ENCODE data around the gene RALGAPA2.

The RALGAPA2 gene

DNA sequence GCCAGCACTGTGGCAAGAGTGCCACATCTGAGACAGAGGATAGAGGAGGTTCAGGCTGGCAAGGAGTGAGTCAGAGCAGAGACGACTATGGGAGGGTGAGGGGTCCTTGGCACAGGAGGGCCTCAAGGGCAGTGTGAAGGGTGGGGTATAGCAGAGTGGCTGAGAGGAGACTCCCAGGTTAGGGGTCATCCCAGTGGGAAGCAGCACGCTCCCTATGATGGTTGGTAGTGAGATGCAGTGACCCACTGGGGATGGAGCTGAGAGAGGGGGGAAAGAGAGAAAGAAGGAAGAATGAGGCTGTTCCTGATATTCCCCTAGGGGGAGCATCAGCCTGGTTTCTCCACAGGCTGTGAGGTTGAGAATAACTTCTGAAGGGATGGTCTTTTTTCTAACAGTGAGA, 247.2 kb downstream of the RALGAPA2 start:
- H3K4me3 ChIP-seq (ENCODE audit: insufficient read depth, low read length, poor library complexity, severe bottlenecking), result no peak overlapping the region
- no peak overlapping the region for H2AFZ ChIP-seq (ENCODE audit: low read depth, low read length, severe bottlenecking)
- H3F3A ChIP-seq (ENCODE audit: insufficient read depth), result no peaks in the 10 kb centered on the region
- no peaks in the 10 kb centered on the region for H3K9me3 ChIP-seq (ENCODE audit: insufficient read depth, low read length)
- H4K20me1 ChIP-seq (ENCODE audit: low read depth, low read length), result no peaks in the 10 kb centered on the region
- H3K27ac ChIP-seq (ENCODE audit: low read depth, low read length), result no peak overlapping the region
- no peaks in the 10 kb centered on the region for H3K79me2 ChIP-seq (ENCODE audit: insufficient read depth, low read length)
- no peaks in the 10 kb centered on the region for H3K9me2 ChIP-seq (replicated peaks; ENCODE audit: insufficient read depth, low read length)
- no peak for TF ChIP-seq EZH2phosphoT487 (conservative IDR thresholded peaks at IDR 0.05; ENCODE audit: low read length)
- TF ChIP-seq, protein P1, sequence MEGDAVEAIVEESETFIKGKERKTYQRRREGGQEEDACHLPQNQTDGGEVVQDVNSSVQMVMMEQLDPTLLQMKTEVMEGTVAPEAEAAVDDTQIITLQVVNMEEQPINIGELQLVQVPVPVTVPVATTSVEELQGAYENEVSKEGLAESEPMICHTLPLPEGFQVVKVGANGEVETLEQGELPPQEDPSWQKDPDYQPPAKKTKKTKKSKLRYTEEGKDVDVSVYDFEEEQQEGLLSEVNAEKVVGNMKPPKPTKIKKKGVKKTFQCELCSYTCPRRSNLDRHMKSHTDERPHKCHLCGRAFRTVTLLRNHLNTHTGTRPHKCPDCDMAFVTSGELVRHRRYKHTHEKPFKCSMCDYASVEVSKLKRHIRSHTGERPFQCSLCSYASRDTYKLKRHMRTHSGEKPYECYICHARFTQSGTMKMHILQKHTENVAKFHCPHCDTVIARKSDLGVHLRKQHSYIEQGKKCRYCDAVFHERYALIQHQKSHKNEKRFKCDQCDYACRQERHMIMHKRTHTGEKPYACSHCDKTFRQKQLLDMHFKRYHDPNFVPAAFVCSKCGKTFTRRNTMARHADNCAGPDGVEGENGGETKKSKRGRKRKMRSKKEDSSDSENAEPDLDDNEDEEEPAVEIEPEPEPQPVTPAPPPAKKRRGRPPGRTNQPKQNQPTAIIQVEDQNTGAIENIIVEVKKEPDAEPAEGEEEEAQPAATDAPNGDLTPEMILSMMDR (IDR thresholded peaks at IDR 0.05; ENCODE audit: insufficient read depth, low read length, poor library complexity, severe bottlenecking), result no peak
- no peaks in the 10 kb centered on the region for H3K27me3 ChIP-seq (ENCODE audit: low read length)
- H3K36me3 ChIP-seq (ENCODE audit: low read length), result no peaks in the 10 kb centered on the region
- no peak overlapping the region for H3K4me2 ChIP-seq (ENCODE audit: low read depth, low read length, poor library complexity, severe bottlenecking)
- H3K9ac ChIP-seq (ENCODE audit: low read length), result no peak overlapping the region

DNA sequence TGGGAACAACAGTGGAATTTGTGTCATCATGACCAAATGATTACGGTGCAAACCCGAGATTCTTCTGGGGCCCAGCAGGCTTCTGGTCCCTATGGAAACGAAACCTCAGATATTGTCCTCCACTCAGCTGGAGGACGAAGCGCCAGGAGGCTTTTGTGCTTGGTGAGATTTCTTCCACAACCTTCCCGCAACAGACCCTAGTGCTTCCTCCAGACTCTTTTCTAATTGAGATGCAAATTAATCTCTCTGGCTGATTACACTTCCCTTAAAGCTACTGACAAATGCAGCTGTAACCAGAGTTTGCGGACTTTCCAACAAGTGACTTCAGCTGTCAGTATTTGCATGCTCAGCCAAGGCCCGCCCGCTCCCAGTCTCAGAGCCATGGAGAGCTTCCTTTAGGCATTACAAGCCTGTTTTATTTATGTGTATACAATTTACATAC, 248.5 kb downstream of the RALGAPA2 start:
- Histone ChIP-seq H4K20me1 (ENCODE audit: low read depth, low read length) (no peaks in the 10 kb centered on the region), H2AFZ (ENCODE audit: low read depth, low read length, severe bottlenecking) (no peak overlapping the region), H3K4me3 (ENCODE audit: insufficient read depth, low read length, poor library complexity, severe bottlenecking) (no peak overlapping the region), H3K9ac (ENCODE audit: low read length) (no peak overlapping the region), H3K27me3 (ENCODE audit: low read length) (no peaks in the 10 kb centered on the region), H3K79me2 (ENCODE audit: insufficient read depth, low read length) (no peaks in the 10 kb centered on the region), H3F3A (ENCODE audit: insufficient read depth) (no peaks in the 10 kb centered on the region), H3K4me2 (ENCODE audit: low read depth, low read length, poor library complexity, severe bottlenecking) (no peak overlapping the region), H3K36me3 (ENCODE audit: low read length) (no peaks in the 10 kb centered on the region), H3K9me2 (replicated peaks; ENCODE audit: insufficient read depth, low read length) (no peaks in the 10 kb centered on the region), H3K9me3 (ENCODE audit: insufficient read depth, low read length) (no peaks in the 10 kb centered on the region), H3K27ac (ENCODE audit: low read depth, low read length) (no peak overlapping the region)
- no peak for TF ChIP-seq EZH2phosphoT487 (conservative IDR thresholded peaks at IDR 0.05; ENCODE audit: low read length)

DNA sequence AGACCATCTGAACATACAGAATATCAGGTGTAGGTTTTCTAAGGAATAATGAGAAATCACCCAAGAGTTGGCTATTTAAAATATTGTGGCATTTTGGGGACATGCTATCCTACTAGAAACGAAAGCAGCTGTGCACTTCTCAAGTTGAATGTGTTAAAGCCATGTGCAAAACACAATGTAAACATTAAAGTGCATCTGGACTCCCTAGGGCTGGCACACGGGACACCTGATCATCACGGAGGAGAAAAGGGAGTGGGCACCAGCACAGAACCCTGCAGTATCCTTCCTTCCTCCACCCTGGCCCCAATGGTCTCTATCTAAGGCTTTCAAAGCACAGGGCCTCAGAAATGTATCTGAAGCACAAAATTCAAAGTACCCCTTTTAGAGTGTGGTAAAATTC, 250.3 kb downstream of the RALGAPA2 start:
- Histone ChIP-seq H3K4me2 (ENCODE audit: low read depth, low read length, poor library complexity, severe bottlenecking) (no peak overlapping the region), H3K36me3 (ENCODE audit: low read length) (no peaks in the 10 kb centered on the region), H3K9me3 (ENCODE audit: insufficient read depth, low read length) (no peaks in the 10 kb centered on the region), H3K79me2 (ENCODE audit: insufficient read depth, low read length) (no peaks in the 10 kb centered on the region), H2AFZ (ENCODE audit: low read depth, low read length, severe bottlenecking) (no peak overlapping the region), H3F3A (ENCODE audit: insufficient read depth) (no peaks in the 10 kb centered on the region), H3K27me3 (ENCODE audit: low read length) (no peaks in the 10 kb centered on the region), H3K4me3 (ENCODE audit: insufficient read depth, low read length, poor library complexity, severe bottlenecking) (no peak overlapping the region), H3K9ac (ENCODE audit: low read length) (no peak overlapping the region), H3K9me2 (replicated peaks; ENCODE audit: insufficient read depth, low read length) (no peaks in the 10 kb centered on the region), H4K20me1 (ENCODE audit: low read depth, low read length) (no peaks in the 10 kb centered on the region), H3K27ac (ENCODE audit: low read depth, low read length) (no peak overlapping the region)
- TF ChIP-seq, protein P1 (IDR thresholded peaks at IDR 0.05; ENCODE audit: insufficient read depth, low read length, poor library complexity, severe bottlenecking), result no peak
- TF ChIP-seq EZH2phosphoT487 (conservative IDR thresholded peaks at IDR 0.05; ENCODE audit: low read length), result no peak

DNA sequence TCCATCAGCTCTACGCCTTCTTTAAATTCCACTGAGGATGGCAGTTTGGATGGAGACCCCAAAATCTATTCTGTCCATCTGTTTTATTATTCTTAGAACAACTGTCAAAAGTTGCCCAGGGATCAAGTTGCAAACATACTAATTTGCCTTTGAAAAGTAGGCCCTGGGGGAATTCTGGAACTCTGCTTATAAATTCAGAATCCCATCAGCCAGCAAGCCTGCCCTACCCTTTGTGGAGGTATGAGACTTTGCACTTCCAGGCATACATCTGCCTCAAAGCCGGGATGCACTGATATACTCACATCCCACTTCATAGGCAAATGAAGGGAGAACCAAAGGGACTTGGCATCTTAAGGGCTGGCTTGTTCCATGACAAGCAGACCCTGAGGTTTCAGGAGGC, 250.9 kb downstream of the RALGAPA2 start:
- Histone ChIP-seq H3F3A (ENCODE audit: insufficient read depth) (no peaks in the 10 kb centered on the region), H3K27ac (ENCODE audit: low read depth, low read length) (no peak overlapping the region), H3K4me3 (ENCODE audit: insufficient read depth, low read length, poor library complexity, severe bottlenecking) (no peak overlapping the region), H3K79me2 (ENCODE audit: insufficient read depth, low read length) (no peaks in the 10 kb centered on the region), H3K9me2 (replicated peaks; ENCODE audit: insufficient read depth, low read length) (no peaks in the 10 kb centered on the region), H3K9ac (ENCODE audit: low read length) (no peak overlapping the region), H3K27me3 (ENCODE audit: low read length) (no peaks in the 10 kb centered on the region), H2AFZ (ENCODE audit: low read depth, low read length, severe bottlenecking) (no peak overlapping the region), H4K20me1 (ENCODE audit: low read depth, low read length) (no peaks in the 10 kb centered on the region), H3K4me2 (ENCODE audit: low read depth, low read length, poor library complexity, severe bottlenecking) (no peak overlapping the region), H3K36me3 (ENCODE audit: low read length) (no peaks in the 10 kb centered on the region), H3K9me3 (ENCODE audit: insufficient read depth, low read length) (no peaks in the 10 kb centered on the region)
- TF ChIP-seq EZH2phosphoT487 (conservative IDR thresholded peaks at IDR 0.05; ENCODE audit: low read length), result no peak
- TF ChIP-seq, protein P1 (IDR thresholded peaks at IDR 0.05; ENCODE audit: insufficient read depth, low read length, poor library complexity, severe bottlenecking), result no peak
